HepG2 (cell line): ENCODE data around the gene PRKCB. TPM values are rescaled to one million over a fixed set of nuclear protein-coding genes. Genes with fewer than 3 reads are reported as not detected.

Experiments used
- ATAC-seq: fragments of 200-7000 bp; cut with Tn5 transposase; 3 replicates; pipeline ENCODE4 v1.9.1; 2020; ENCODE audit warnings: mild to moderate bottlenecking, moderate library complexity
- BruUV-seq: library from RNA; stranded (reverse); fragments of 400-500 nt; replicated peaks from 2 replicates; lab custom pipeline; 2021; lab: Mats Ljungman, UMichigan
- CTCF ChIA-PET: fragments of 300-600 bp; formaldehyde crosslinking; extraction: SDS; loops from one replicate; lab custom pipeline; 2021; ENCODE audit warnings: low total read pairs, inconsistent platforms, low intra/inter-chr PET ratio; lab: Yijun Ruan, JAX
- POLR2A ChIA-PET: fragments of 350-600 bp; sonication (Branson Sonifier 250); formaldehyde crosslinking; loops from one replicate; lab custom pipeline; 2020; ENCODE audit warnings: antibody characterized with exemption, inconsistent platforms; lab: Yijun Ruan, JAX
- DNase-seq: peaks from one replicate; pipeline ENCODE4 v3.0.0-alpha.2; 2015; ENCODE audit warnings: low spot score
- FAIRE-seq: peaks from 3 replicates; lab custom pipeline; 2011; peaks lifted over from hg19 to GRCh38; lab: Jason Lieb, UNC
- H2AFZ ChIP-seq: one replicate; pipeline ENCODE4 v1.6.1; 2011; ENCODE audit warnings: low read length, inconsistent platforms
- H3K27ac ChIP-seq: fragments of 300-600 bp; 3 replicates; pipeline ENCODE4 v1.8.0; 2011; ENCODE audit warnings: mixed run types, mild to moderate bottlenecking, mixed read lengths, low read length, inconsistent platforms; ENCODE audit not compliant: insufficient read depth; ENCODE audit errors: extremely low read length
- H3K27me3 ChIP-seq, 2 experiments: fragments of 200-600 bp in 1 of 2; 2 replicates in 1 of 2; 3 replicates in 1 of 2; pipeline versions ENCODE4 v1.6.0 to v1.8.0; 2011; ENCODE audit warnings: low read length in 2 of 2, mild to moderate bottlenecking in 2 of 2, moderate library complexity in 2 of 2, inconsistent platforms in 1 of 2; ENCODE audit not compliant: insufficient read depth in 2 of 2, control insufficient read depth in 1 of 2
- H3K36me3 ChIP-seq, 2 experiments: fragments of 200-600 bp in 1 of 2; replicated peaks in 1 of 2; 2 replicates in 1 of 2; 3 replicates in 1 of 2; pipeline versions ENCODE4 v1.5.1 to v1.8.0; 2011; ENCODE audit warnings: low read length in 2 of 2, inconsistent platforms in 1 of 2; ENCODE audit not compliant: insufficient read depth in 2 of 2, control insufficient read depth in 1 of 2
- H3K4me1 ChIP-seq: 2 replicates; pipeline ENCODE4 v1.5.1; 2012; ENCODE audit warnings: low read length, inconsistent platforms; ENCODE audit not compliant: insufficient read depth
- H3K4me2 ChIP-seq: 2 replicates; pipeline ENCODE4 v1.6.0; 2011; ENCODE audit warnings: low read depth, low read length, inconsistent platforms
- H3K4me3 ChIP-seq, 3 experiments: fragments of 200-600 bp in 1 of 3; sonication (generic), shearing (Covaris generic) in 1 of 3; replicated peaks in 1 of 3; 2 replicates each; pipeline ENCODE4 v1.5.1; 2011 to 2016; ENCODE audit warnings: low read length in 3 of 3, inconsistent platforms in 2 of 3, low read depth in 2 of 3, mild to moderate bottlenecking in 2 of 3, control low read depth in 1 of 3, mixed read lengths in 1 of 3; ENCODE audit not compliant: insufficient read depth in 1 of 3
- H3K79me2 ChIP-seq: one replicate; pipeline ENCODE4 v1.6.1; 2011; ENCODE audit warnings: low read length, inconsistent platforms; ENCODE audit not compliant: insufficient read depth
- H3K9ac ChIP-seq: 2 replicates; pipeline ENCODE4 v1.6.0; 2011; ENCODE audit warnings: mild to moderate bottlenecking, low read depth, low read length, inconsistent platforms; ENCODE audit not compliant: insufficient read depth
- H3K9me3 ChIP-seq: 2 replicates; pipeline ENCODE4 v1.5.1; 2012; ENCODE audit warnings: mild to moderate bottlenecking, low read length
- H4K20me1 ChIP-seq: 2 replicates; pipeline ENCODE4 v1.6.0; 2011; ENCODE audit warnings: inconsistent platforms, mild to moderate bottlenecking, low read length, moderate library complexity; ENCODE audit not compliant: insufficient read depth
- EZH2 ChIP-seq: conservative IDR thresholded peaks from 2 replicates; pipeline ENCODE4 v1.6.1; 2012; ENCODE audit warnings: mild to moderate bottlenecking, low read depth, low read length, moderate library complexity
- GATAD2A ChIP-seq: IDR thresholded peaks from 2 replicates; pipeline ENCODE4 v1.6.1; 2016
- JDP2 ChIP-seq: sonication (generic); formaldehyde crosslinking; IDR thresholded peaks from 2 replicates; pipeline ENCODE4 v1.8.1; 2022; ENCODE audit warnings: missing genetic modification reagents, borderline replicate concordance
- PHF21A ChIP-seq: sonication (generic); formaldehyde crosslinking; IDR thresholded peaks from 2 replicates; pipeline ENCODE4 v1.5.0; 2020; ENCODE audit warnings: mild to moderate bottlenecking, missing genetic modification reagents
- SOX6 ChIP-seq, 2 experiments: fragments of 450-650 bp in 1 of 2; sonication (generic) in 1 of 2; formaldehyde crosslinking in 1 of 2; IDR thresholded peaks; 2 replicates each; pipeline versions ENCODE4 v1.4.0 to v1.6.1; 2017 to 2020; ENCODE audit warnings: antibody characterized with exemption in 1 of 2, mild to moderate bottlenecking in 1 of 2, missing genetic modification reagents in 1 of 2
- STAG1 ChIP-seq: sonication (generic); formaldehyde crosslinking; IDR thresholded peaks from 2 replicates; pipeline ENCODE4 v1.4.0; 2020; ENCODE audit warnings: missing genetic modification reagents
- TCF12 ChIP-seq, 2 experiments: fragments of 450-650 bp in 1 of 2; sonication (generic) in 1 of 2; formaldehyde crosslinking in 1 of 2; IDR thresholded peaks; 2 replicates each; pipeline versions ENCODE4 v1.6.1 to v1.8.0; 2017 to 2022; ENCODE audit warnings: antibody characterized with exemption in 1 of 2, mild to moderate bottlenecking in 1 of 2, missing genetic modification reagents in 1 of 2, moderate library complexity in 1 of 2
- TP53 ChIP-seq: sonication (generic); formaldehyde crosslinking; conservative IDR thresholded peaks from 2 replicates; pipeline ENCODE4 v1.4.0; 2020; ENCODE audit warnings: missing genetic modification reagents
- ZFP41 ChIP-seq: sonication (generic); formaldehyde crosslinking; IDR thresholded peaks from 2 replicates; pipeline ENCODE4 v1.4.0; 2020; ENCODE audit warnings: mild to moderate bottlenecking, missing genetic modification reagents, borderline replicate concordance
- ZNF101 ChIP-seq: sonication (generic); formaldehyde crosslinking; IDR thresholded peaks from 2 replicates; pipeline ENCODE4 v1.4.0; 2020; ENCODE audit warnings: mild to moderate bottlenecking, low read depth, missing genetic modification reagents, borderline replicate concordance
- ZNF354B ChIP-seq: sonication (generic); formaldehyde crosslinking; IDR thresholded peaks from 2 replicates; pipeline ENCODE4 v1.8.0; 2022; ENCODE audit warnings: mild to moderate bottlenecking, missing genetic modification reagents
- ZNF441 ChIP-seq: sonication (generic); formaldehyde crosslinking; IDR thresholded peaks from 2 replicates; pipeline ENCODE4 v1.7.0; 2021; ENCODE audit warnings: missing genetic modification reagents, borderline replicate concordance
- ZNF556 ChIP-seq: sonication (generic); formaldehyde crosslinking; IDR thresholded peaks from 2 replicates; pipeline ENCODE4 v1.4.0; 2020; ENCODE audit warnings: mild to moderate bottlenecking, missing genetic modification reagents, borderline replicate concordance
- ZNF558 ChIP-seq: sonication (generic); formaldehyde crosslinking; IDR thresholded peaks from 2 replicates; pipeline ENCODE4 v1.9.0; 2022; ENCODE audit warnings: mild to moderate bottlenecking, missing genetic modification reagents, borderline replicate concordance
- WGBS: methylation state at CpG from one replicate; pipeline ENCODE4 v1.1.6; 2017; ENCODE audit warnings: low lambda C conversion rate; 5-methylcytosine and 5-hydroxymethylcytosine counted together
- in situ Hi-C: cut with HindIII; loops from 2 replicates; pipeline ENCODE4 v1.10.0; 2017; ENCODE audit warnings: low pct_unique_long_range_greater_than_20kb; ENCODE audit not compliant: extremely low pct_ligation_motif_present
- intact Hi-C: fragments of 100-400 bp; cut with micrococcal nuclease; formaldehyde crosslinking; loops from one replicate; pipeline ENCODE4 v1.10.0; 2022; ENCODE audit not compliant: unreplicated experiment
- polyA plus RNA-seq, 8 experiments: library from polyadenylated mRNA; depleted of rRNA in 3 of 8; stranded (reverse) in 7 of 8; unstranded in 1 of 8; fragments of >200 nt; fragmentation: Illumina TruSeq in 4 of 8; extraction: Trizol in 4 of 8; gene quantifications; 2 replicates each; pipeline versions ENCODE4 v1.2.1 to v1.2.3, GENCODE V29; 2011 to 2016; ENCODE audit warnings: low read depth in 4 of 8, missing spikeins in 1 of 8, mixed read lengths in 1 of 8; ENCODE audit not compliant: insufficient read depth in 1 of 8
- total RNA-seq, 5 experiments: library from RNA; depleted of rRNA; stranded (reverse); fragments of >200 nt; fragmentation: Illumina TruSeq; extraction: Trizol; gene quantifications; 2 replicates each; pipeline ENCODE4 v1.2.3, GENCODE V29; 2016; ENCODE audit warnings: low read depth in 1 of 5
- TF ChIP-seq, protein P1 (sequence below): sonication (generic); formaldehyde crosslinking; IDR thresholded peaks from 2 replicates; pipeline ENCODE4 v1.4.0; 2020; ENCODE audit warnings: missing genetic modification reagents, borderline replicate concordance
- TF ChIP-seq, protein P2 (sequence below): sonication (generic); formaldehyde crosslinking; IDR thresholded peaks from 2 replicates; pipeline ENCODE4 v1.4.0; 2020; ENCODE audit warnings: low read depth, mild to moderate bottlenecking, missing genetic modification reagents

Gene PRKCB
- total and polyA plus RNA-seq, 2 of the 13 experiments (the other 11 are each of a cell fraction or from before 2014, with no cell fraction given): 0.01 TPM; not detected in 1

DNA sequence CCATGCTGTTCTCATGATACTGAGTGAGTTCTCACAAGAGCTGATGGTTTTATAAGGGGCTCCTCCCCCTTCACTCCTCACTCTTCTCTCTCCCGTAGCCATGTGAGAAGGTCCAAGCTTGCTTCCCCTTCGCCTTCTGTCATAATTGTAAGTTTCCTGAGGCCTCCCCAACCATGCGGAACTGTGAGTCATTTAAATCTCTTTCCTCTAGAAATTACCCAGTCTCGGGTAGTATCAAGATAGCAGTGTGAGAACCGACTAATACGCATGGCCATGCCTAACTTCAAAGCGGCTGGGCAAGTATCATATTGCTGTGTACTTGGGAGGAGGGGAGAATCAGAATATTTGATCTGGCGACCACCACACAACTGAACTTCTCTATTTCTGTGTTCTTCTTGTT is 88.3 kb downstream of the PRKCB start:
- Histone ChIP-seq H3K4me3 (no peak overlapping the region), H3K4me1 (no peaks in the 10 kb centered on the region), H4K20me1 (no peaks in the 10 kb centered on the region), H3K9me3 (no peaks in the 10 kb centered on the region), H3K79me2 (no peaks in the 10 kb centered on the region), H3K36me3 (no peaks in the 10 kb centered on the region), H2AFZ (no peak overlapping the region), H3K4me2 (no peak overlapping the region), H3K27ac (no peak overlapping the region), H3K27me3 (peaks cover 0 to 6% of the 10 kb centered on the region in 2 experiments; a peak in 2 of 5 replicates), H3K9ac (no peak overlapping the region)
- no peak for FAIRE-seq
- TF ChIP-seq JDP2 (CRISPR knock-in tag) (no peak), ZNF441 (CRISPR knock-in tag) (no peak), ZNF556 (CRISPR knock-in tag) (no peak), STAG1 (CRISPR knock-in tag) (no peak), GATAD2A (no peak), SOX6 (IDR thresholded peaks at IDR 0.05) (no peak), SOX6 (CRISPR knock-in tag; IDR thresholded peaks at IDR 0.05) (no peak), TP53 (no peak), ZNF354B (CRISPR knock-in tag) (no peak), ZNF558 (CRISPR knock-in tag) (no peak), EZH2 (no peak), ZFP41 (no peak), PHF21A (CRISPR knock-in tag) (no peak), TCF12 (IDR thresholded peaks at IDR 0.05) (no peak), TCF12 (CRISPR knock-in tag; IDR thresholded peaks at IDR 0.05) (no peak), ZNF101 (CRISPR knock-in tag) (no peak)
- TF ChIP-seq, protein P1, sequence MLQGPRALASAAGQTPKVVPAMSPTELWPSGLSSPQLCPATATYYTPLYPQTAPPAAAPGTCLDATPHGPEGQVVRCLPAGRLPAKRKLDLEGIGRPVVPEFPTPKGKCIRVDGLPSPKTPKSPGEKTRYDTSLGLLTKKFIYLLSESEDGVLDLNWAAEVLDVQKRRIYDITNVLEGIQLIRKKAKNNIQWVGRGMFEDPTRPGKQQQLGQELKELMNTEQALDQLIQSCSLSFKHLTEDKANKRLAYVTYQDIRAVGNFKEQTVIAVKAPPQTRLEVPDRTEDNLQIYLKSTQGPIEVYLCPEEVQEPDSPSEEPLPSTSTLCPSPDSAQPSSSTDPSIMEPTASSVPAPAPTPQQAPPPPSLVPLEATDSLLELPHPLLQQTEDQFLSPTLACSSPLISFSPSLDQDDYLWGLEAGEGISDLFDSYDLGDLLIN (CRISPR knock-in tag): no peak
- TF ChIP-seq, protein P2, sequence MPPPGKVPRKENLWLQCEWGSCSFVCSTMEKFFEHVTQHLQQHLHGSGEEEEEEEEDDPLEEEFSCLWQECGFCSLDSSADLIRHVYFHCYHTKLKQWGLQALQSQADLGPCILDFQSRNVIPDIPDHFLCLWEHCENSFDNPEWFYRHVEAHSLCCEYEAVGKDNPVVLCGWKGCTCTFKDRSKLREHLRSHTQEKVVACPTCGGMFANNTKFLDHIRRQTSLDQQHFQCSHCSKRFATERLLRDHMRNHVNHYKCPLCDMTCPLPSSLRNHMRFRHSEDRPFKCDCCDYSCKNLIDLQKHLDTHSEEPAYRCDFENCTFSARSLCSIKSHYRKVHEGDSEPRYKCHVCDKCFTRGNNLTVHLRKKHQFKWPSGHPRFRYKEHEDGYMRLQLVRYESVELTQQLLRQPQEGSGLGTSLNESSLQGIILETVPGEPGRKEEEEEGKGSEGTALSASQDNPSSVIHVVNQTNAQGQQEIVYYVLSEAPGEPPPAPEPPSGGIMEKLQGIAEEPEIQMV (CRISPR knock-in tag): no peak
- ATAC-seq: no peak
- in situ Hi-C loops (no loop called here), intact Hi-C loops (no loop called here)
- POLR2A ChIA-PET: no interaction called here
- CTCF ChIA-PET: no interaction called here
- BruUV-seq: no TSS peak
- no peak for DNase-seq
- 9% methylated on average over 8 of the region's 8 CpGs for WGBS
